Gastrocnemius medialis (tissue), 4 donors: ENCODE data around the gene RELL1. TPM values are rescaled to one million over a fixed set of nuclear protein-coding genes. Genes with fewer than 3 reads are reported as not detected.

ENCODE experiments used
- ATAC-seq, 2 donors: fragments of 150-250 bp; one replicate each; pipeline ENCODE4 v1.9.1; 2016
- DNase-seq, 2 donors: peaks; one replicate each; pipeline ENCODE4 v3.0.0-alpha.2; 2019
- H3K27ac ChIP-seq, 4 donors: fragments of 200-600 bp; sonication (generic); 1 replicate in 1 of 4; 2 replicates in 3 of 4; pipeline ENCODE4 v1.5.1; 2016 to 2018; ENCODE audit warnings: mild to moderate bottlenecking in 2 of 4, moderate library complexity in 1 of 4
- H3K27me3 ChIP-seq, 3 donors: fragments of 200-600 bp; sonication (generic) in 2 of 3; 1 replicate in 1 of 3; 2 replicates in 2 of 3; pipeline versions ENCODE4 v1.5.1 to v1.6.0; 2016 to 2019; ENCODE audit warnings: mild to moderate bottlenecking in 1 of 3, moderate library complexity in 1 of 3
- H3K36me3 ChIP-seq, 2 donors: fragments of 200-600 bp; sonication (generic) in 1 of 2; one replicate each; pipeline ENCODE4 v1.5.1; 2017 to 2018
- H3K4me1 ChIP-seq, 2 donors: fragments of 200-600 bp; sonication (generic) in 1 of 2; one replicate each; pipeline ENCODE4 v1.5.1; 2016 to 2017; ENCODE audit warnings: mild to moderate bottlenecking in 2 of 2
- H3K4me3 ChIP-seq, 4 donors: fragments of 200-600 bp; sonication (generic) in 3 of 4; 1 replicate in 1 of 4; 2 replicates in 3 of 4; pipeline ENCODE4 v1.5.1; 2016 to 2019; ENCODE audit warnings: mild to moderate bottlenecking in 2 of 4
- H3K9me3 ChIP-seq, 3 donors: fragments of 200-600 bp; sonication (generic) in 2 of 3; 1 replicate in 1 of 3; 2 replicates in 2 of 3; pipeline ENCODE4 v1.5.1; 2016 to 2019
- POLR2A ChIP-seq, 2 donors: fragments of 450-650 bp; IDR thresholded peaks; one replicate each; pipeline ENCODE4 v1.6.1; 2017; ENCODE audit warnings: antibody characterized with exemption in 2 of 2, mild to moderate bottlenecking in 2 of 2, moderate library complexity in 2 of 2
- in situ Hi-C, 4 donors: fragments of 200-750 bp; cut with MboI; loops; one replicate each; pipeline versions ENCODE4 v1.15.0 to v1.8.0; 2017; ENCODE audit warnings: low sequenced_read_pairs in 4 of 4
- intact Hi-C: fragments of 100-400 bp; cut with DNase I; formaldehyde crosslinking; loops from one replicate; pipeline ENCODE4 v1.15.1; 2023; ENCODE audit warnings: low total_unique reads
- total RNA-seq, 4 donors: library from RNA; depleted of rRNA; stranded (reverse); fragments of >200 nt; gene quantifications; one replicate each; pipeline versions ENCODE4 v1.1.0 to v1.2.3, GENCODE V29; 2016
- TF ChIP-seq, protein P1 (sequence below), 5 experiments: fragments of 450-650 bp in 3 of 5; fragments of 200-600 bp in 2 of 5; sonication (generic) in 2 of 5; IDR thresholded peaks in 4 of 5; conservative IDR thresholded peaks in 1 of 5; 1 replicate in 4 of 5; 2 replicates in 1 of 5; pipeline ENCODE4 v1.5.1; 2016 to 2019; ENCODE audit warnings: antibody characterized with exemption in 5 of 5, mild to moderate bottlenecking in 3 of 5, moderate library complexity in 3 of 5

RELL1 gene
- total RNA-seq, 4 donors from 2014 or later, result 13.7 to 36.3 (median 27.8) TPM

DNA sequence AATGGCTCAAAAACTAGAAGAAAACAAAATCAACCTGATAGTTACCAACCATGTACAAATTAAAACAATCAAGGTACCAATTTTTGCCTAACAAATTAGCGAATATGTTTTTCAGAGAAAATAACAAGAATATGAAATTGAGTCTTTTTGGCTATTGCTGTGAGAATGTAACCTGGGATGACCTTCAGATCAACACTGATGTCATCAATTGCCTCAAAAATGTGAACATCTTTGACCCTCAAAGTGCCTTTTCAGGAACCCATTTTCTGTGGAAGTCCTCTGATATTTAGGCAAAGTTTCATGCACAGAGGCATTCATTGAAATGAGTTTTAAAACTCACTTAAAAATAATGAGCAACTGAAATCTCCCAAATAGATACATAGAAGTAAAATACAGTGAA lies 6.1 kb downstream of the RELL1 start:
- H3K4me1 ChIP-seq, result peaks cover 48 to 50% of the 10 kb centered on the region in 2 donors
- in situ Hi-C loops, result no loop called here
- TF ChIP-seq POLR2A (IDR thresholded peaks at IDR 0.05), result no peak
- TF ChIP-seq, protein P1, sequence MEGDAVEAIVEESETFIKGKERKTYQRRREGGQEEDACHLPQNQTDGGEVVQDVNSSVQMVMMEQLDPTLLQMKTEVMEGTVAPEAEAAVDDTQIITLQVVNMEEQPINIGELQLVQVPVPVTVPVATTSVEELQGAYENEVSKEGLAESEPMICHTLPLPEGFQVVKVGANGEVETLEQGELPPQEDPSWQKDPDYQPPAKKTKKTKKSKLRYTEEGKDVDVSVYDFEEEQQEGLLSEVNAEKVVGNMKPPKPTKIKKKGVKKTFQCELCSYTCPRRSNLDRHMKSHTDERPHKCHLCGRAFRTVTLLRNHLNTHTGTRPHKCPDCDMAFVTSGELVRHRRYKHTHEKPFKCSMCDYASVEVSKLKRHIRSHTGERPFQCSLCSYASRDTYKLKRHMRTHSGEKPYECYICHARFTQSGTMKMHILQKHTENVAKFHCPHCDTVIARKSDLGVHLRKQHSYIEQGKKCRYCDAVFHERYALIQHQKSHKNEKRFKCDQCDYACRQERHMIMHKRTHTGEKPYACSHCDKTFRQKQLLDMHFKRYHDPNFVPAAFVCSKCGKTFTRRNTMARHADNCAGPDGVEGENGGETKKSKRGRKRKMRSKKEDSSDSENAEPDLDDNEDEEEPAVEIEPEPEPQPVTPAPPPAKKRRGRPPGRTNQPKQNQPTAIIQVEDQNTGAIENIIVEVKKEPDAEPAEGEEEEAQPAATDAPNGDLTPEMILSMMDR (IDR thresholded peaks at IDR 0.05 in 4 of 5, conservative IDR thresholded peaks at IDR 0.05 in 1 of 5), result no peak
- H3K36me3 ChIP-seq, result no peaks in the 10 kb centered on the region
- intact Hi-C loops, result loop anchor here (10.0 kb wide), 2 partner anchors 985 to 1185 kb away; partner anchors contain the start of genes FAM114A1 and KLF3
- DNase-seq (no peak), ATAC-seq (no peak)
- no peaks in the 10 kb centered on the region for H3K27me3 ChIP-seq
- no peak overlapping the region for H3K4me3 ChIP-seq
- H3K27ac ChIP-seq, result no peak overlapping the region
- no peaks in the 10 kb centered on the region for H3K9me3 ChIP-seq

DNA sequence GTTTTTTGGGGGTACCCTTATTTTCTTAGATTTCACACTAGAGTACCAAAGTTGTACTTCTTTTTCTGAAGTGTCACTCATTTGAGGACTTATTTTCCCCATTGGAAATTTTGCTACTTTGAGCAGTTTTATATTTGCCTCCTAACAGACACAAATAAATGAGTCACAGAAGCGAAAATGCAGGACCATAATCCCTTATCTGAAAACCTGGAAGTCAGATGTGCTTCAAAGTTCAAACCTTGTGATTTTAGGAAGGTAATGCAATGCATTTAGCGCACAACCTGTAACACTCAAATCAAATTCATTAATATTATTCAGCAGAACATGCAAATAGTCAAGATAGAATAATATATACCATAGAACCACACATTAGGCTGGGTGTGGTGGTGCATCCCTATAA lies 6.9 kb downstream of the RELL1 start:
- Histone ChIP-seq H3K36me3 (no peaks in the 10 kb centered on the region), H3K4me1 (peaks cover 48% of the 10 kb centered on the region in 2 donors), H3K4me3 (no peak overlapping the region), H3K27ac (no peak overlapping the region), H3K27me3 (no peaks in the 10 kb centered on the region), H3K9me3 (no peaks in the 10 kb centered on the region)
- intact Hi-C loops, result loop anchor here (5.0 kb wide), 1 partner anchor 42 kb away; no protein-coding TSS in a partner anchor
- DNase-seq (no peak), ATAC-seq (no peak)
- no peak for TF ChIP-seq POLR2A (IDR thresholded peaks at IDR 0.05)
- TF ChIP-seq, protein P1 (IDR thresholded peaks at IDR 0.05 in 4 of 5, conservative IDR thresholded peaks at IDR 0.05 in 1 of 5), result no peak
- in situ Hi-C loops, result no loop called here

DNA sequence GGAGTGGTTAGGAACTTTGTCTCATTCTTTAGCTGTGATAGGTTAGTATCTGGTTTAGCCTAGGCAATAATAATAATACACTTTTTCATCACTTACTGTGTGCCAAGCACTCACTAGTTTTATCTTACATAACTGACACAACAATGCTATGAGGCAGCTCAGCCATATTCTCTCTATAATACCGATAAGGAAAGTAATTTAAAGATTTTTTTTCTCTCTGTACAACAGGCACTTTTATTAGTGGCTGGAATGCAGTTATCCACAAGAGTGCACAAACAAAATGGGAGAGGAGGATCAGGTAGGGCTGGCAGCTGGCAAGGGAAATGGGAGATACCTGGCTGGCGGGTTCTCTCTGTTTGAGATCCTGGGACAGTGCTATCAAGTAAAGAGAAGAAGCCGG lies 7.6 kb downstream of the RELL1 start:
- peaks cover 50 to 55% of the 10 kb centered on the region in 2 donors for H3K4me1 ChIP-seq
- DNase-seq (no peak), ATAC-seq (no peak)
- no peaks in the 10 kb centered on the region for H3K27me3 ChIP-seq
- no peak overlapping the region for H3K4me3 ChIP-seq
- H3K9me3 ChIP-seq, result no peaks in the 10 kb centered on the region
- in situ Hi-C loops (no loop called here), intact Hi-C loops (loop anchor here (5.0 kb wide), 1 partner anchor 41 kb away; no protein-coding TSS in a partner anchor)
- no peak overlapping the region for H3K27ac ChIP-seq
- no peak for TF ChIP-seq POLR2A (IDR thresholded peaks at IDR 0.05)
- TF ChIP-seq, protein P1 (IDR thresholded peaks at IDR 0.05 in 4 of 5, conservative IDR thresholded peaks at IDR 0.05 in 1 of 5), result no peak
- no peaks in the 10 kb centered on the region for H3K36me3 ChIP-seq

DNA sequence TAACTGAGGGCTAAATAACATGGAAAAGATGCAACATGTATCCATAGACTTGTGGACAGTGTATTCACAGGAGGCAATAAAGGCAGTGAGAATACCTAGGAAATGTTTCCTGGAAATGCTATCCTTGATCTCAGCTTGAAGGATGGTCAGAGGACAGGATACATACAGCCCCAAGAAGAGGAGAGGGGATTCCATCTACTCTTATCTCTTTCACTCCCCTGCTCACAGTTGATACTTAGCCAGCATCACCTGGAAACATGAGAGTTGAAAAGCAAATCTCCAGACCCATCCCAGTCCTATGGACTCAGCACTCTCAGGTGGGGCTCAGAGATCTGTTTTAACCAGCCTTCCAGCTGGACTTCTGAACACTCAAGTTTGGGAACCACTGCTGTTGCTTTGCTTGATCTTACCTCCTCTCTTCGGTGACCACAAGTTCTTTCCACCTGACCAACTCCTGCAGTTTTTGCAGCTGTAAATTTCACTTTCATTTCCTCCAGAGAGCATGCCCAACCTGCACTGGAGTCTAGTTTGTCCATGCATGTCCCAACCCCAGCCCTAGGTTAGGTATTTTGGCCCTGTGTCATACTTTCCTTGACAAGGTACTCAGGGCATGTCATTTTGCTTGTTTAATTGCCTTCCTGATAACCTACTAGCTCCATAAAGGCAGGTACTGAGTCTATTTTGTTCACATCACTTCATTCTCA lies 10.4 kb downstream of the RELL1 start:
- H3K9me3 ChIP-seq, result no peaks in the 10 kb centered on the region
- H3K27ac ChIP-seq, result no peak overlapping the region
- peaks cover 44 to 48% of the 10 kb centered on the region in 2 donors for H3K4me1 ChIP-seq
- intact Hi-C loops (loop anchor here (5.0 kb wide), 1 partner anchor 38 kb away; no protein-coding TSS in a partner anchor), in situ Hi-C loops (no loop called here)
- H3K36me3 ChIP-seq, result no peaks in the 10 kb centered on the region
- DNase-seq, result no peak
- no peaks in the 10 kb centered on the region for H3K27me3 ChIP-seq
- no peak overlapping the region for H3K4me3 ChIP-seq
- TF ChIP-seq, protein P1 (IDR thresholded peaks at IDR 0.05 in 4 of 5, conservative IDR thresholded peaks at IDR 0.05 in 1 of 5), result no peak
- no peak for TF ChIP-seq POLR2A (IDR thresholded peaks at IDR 0.05)
- ATAC-seq, result no peak
